ENCODE measurements around the gene WNK2. TPM values are rescaled to one million over a fixed set of nuclear protein-coding genes. Genes with fewer than 3 reads are reported as not detected.
"Not testable (repeated sequence)": the region's sequence is repeated elsewhere in the genome, so short reads cannot be mapped to it uniquely, and the experiment has no call there.

WNK2 gene
- total RNA-seq, 2 donors from 2014 or later = 34.8 to 39.5 TPM

DNA sequence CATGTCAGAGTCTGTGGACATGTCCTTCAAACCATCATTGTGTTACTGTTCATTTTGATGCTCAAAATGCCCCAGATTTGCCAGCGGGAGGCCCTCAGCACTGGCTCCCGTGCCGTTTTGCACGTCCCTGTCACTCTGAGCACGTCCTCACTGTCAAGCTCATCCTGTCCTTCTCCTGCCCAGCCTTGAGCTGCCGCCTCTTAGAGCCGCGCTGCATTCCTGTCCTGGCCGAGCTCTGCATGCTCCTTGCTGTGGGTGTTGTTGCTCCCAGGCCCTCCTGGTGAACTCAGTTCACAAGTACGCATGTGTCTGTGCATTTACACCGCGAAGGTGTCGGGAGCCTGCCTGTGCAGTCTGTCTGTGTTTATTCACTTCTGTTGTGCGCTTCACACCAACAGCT lies 62.2 kb downstream of the WNK2 start:
- DNase-seq (ENCODE audit: low spot score) = no peak
- intact Hi-C loops (cut with DNase I) = no loop called here

DNA sequence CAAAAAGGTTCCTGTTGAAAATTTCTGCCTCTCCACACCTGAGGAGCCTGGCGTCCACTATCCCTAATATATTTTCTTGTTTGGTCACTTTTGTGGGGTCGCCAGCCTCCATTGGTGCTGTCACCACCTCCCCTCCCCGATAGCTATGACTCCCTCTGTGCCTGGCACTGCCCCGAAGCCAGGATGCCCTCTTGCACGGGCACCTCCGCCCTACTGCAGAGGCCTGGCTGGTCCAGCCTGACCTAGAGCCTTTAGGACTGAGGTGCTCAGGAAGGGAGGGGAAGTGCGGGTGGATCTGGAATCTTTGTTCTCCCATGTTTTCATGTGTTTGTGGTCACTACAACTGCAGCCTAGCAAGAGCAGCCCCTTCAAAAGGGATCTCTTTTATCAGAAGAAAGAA lies 62.6 kb downstream of the WNK2 start:
- intact Hi-C loops (cut with DNase I) = no loop called here

DNA sequence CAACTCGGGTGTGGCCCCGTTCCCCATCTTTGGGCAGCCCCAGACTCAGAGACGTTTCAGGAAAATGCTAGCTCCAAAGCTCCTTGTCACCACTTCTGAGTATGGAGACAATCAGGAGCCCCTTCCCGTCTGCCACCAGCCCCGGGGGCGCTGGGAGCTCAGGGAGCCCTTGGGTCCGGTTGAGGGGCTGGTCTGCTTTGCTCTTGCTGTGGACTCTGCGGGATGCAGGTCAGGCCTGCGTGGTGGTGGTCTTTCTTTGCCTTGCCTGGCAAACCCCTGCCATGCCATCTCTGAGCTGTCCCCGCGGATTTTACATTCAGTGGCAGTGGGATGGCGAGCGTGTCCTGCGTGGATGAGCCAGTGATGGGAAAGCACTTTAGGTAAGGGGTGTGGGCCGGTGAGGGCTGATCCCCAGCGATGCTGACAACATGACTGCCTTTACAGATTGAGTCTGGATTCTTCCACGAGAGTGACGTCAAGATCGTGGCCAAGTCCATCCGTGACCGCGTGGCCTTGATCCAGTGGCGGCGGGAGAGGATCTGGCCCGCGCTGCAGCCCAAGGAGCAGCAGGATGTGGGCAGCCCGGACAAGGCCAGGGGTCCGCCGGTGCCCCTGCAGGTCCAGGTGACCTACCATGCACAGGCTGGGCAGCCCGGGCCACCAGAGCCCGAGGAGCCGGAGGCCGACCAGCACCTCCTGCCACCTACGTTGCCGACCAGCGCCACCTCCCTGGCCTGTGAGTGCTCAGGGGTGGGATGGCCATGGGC lies 63.3 kb downstream of the WNK2 start:
- intact Hi-C loops (cut with DNase I) = no loop called here
- no peak for DNase-seq (ENCODE audit: low spot score)

More for the DNA sequence above, 62.6 kb downstream of the WNK2 start:
- no peak for DNase-seq (ENCODE audit: low spot score)

DNA sequence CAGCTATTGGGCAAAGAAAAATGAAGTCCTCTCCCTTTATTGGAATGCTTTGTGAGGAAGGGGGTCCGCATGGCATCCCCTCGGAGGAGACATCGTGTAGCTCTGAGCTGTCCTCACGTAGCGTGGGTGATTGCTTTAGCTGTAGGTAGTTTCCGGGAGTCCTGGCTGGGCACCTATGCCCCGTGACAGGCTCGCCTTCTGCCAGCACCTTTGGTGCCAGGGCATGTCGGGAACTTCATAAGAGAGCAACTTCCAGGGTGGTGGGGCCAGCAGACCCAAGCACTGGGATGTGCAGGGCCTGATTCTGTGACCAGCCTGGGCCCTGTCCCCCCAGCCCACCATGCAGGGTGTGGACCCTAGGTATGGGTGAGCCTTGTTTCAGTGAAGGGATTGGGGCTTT lies 64.0 kb downstream of the WNK2 start:
- no peak for DNase-seq (ENCODE audit: low spot score)
- intact Hi-C loops (cut with DNase I) = no loop called here

DNA sequence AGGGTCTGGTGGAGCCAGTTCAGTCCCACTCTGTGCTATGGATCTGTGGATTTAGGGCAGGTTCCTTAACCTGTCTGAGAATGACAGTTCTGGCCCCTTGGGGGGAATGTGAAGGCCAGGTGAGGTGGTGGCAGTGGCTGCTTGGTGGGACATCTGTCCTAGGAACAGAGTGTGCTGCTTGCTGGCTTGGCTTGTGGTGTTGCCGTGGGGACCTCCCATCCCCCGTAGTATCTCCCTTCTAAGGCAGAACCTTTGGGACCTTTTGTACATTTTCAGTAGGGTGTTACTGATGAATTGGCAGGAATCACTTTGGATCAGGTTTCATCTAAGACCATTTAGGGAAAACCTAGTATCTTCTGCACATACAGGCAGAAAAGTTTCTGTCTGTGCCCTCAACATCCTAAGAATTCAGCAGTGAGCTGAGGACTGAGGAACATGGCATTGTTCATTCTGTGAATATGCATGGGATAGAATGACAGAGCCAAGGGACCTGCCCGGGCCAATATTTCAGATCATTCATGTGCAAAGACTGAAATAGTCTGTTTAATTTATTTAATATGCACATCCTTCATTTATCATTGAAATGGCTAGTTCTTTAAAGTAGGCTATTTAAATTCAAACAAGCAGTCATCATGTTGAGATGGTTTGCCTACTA lies 64.6 kb downstream of the WNK2 start:
- intact Hi-C loops (cut with DNase I) = no loop called here
- no peak for DNase-seq (ENCODE audit: low spot score)

DNA sequence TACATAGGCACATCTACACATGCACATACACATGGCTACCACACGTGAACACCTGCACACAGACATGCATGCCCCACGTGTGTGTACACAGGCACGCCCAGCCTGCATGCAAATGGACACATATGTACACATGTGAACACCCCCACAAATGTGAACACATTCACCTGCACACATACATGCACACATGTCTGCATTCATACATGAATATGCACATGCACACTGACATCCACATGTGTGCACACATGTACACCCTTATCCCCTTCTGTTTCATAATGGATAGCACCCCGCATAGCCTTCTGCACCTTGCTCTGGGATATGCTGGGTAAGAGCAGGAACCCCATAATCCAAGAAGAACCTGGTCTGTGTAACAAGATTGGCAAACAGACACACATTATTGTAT lies 66.2 kb downstream of the WNK2 start:
- intact Hi-C loops (cut with DNase I) = no loop called here
- DNase-seq (ENCODE audit: low spot score) = no peak

DNA sequence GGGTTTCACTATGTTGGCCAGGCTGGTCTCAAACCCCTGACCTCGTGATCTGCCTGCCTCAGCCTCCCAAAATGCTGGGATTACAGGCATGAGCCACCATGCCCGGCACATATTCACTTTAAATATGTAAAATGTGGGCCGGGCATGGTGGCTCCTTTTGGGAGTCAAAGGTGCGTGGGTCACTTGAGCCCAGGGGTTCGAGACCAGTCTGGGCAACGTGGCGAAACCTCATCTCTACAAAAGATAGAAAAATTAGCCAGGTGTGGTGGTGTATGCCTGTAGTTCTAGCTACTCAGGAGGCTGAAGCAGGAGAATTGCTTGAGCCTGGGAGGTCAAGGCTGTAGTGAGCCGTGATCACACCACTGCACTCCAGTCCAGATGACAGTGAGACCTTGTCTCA lies 67.4 kb downstream of the WNK2 start:
- intact Hi-C loops (cut with DNase I) = not testable (repeated sequence)
- peak; percentile 19 for DNase-seq (ENCODE audit: low spot score)

DNA sequence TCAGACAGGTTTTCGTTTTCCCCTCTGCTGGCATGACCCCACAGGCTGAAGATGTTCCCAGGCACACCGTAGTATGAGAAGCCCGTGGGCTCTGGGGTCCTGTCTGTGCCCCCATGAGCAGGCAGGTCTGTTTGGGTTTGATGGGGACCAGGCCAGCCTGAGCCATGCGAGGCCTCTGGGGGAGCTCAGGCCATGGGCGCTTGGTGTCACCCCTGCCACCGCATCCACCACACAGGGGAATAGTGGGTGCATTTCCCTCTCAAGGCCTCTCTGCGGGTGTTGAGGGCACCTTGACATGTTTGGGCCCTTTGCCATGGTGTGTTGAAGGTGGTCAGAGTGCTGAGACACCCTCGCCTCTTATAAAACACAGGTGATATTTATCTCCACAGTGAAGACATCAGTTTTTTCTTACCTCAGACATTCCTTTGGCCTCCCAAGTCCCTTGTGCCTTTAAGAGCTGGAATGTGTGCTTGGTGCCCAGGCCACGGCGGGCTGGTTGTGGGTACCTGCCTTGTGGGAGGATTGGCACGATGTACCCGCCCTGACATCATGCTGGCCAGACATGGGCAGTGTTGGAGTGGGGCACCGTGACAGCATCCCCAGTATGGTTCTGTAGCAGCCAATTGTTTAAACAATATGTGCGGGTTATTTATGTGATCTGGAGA lies 68.3 kb downstream of the WNK2 start:
- intact Hi-C loops (cut with DNase I) = no loop called here

DNA sequence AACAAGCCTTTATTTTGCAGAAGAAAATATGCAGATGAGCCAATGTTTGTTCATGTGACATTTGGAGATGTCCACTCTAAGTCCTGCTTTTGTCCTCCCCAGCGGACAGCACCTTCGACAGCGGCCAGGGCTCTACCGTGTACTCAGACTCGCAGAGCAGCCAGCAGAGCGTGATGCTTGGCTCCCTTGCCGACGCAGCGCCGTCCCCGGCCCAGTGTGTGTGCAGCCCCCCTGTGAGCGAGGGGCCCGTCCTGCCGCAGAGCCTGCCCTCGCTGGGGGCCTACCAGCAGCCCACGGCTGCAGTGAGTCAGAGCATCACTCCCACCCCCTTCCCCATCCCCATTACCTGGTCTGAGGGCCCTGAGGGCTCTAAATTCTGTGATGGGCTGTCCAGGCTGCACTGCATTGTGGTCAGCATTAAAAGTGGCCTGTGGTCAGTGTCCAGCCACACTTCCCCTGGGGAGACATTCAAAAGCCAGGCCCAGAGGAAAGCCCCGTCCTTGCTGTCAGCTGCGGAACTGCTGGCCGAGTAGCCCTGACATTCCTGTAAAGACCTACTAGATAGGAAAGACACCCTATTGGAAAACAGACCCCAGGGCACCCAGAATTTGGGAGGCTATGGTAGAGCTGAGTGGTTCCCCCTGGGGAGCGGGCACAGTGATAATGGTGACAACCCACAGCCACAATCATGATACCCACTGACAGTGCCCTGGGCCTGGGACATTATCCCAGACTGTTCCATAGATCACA lies 69.0 kb downstream of the WNK2 start:
- intact Hi-C loops (cut with DNase I) = no loop called here
- peak; percentile 60 for DNase-seq (ENCODE audit: low spot score)

More for the DNA sequence above, 68.3 kb downstream of the WNK2 start:
- peak; percentile 53 for DNase-seq (ENCODE audit: low spot score)

DNA sequence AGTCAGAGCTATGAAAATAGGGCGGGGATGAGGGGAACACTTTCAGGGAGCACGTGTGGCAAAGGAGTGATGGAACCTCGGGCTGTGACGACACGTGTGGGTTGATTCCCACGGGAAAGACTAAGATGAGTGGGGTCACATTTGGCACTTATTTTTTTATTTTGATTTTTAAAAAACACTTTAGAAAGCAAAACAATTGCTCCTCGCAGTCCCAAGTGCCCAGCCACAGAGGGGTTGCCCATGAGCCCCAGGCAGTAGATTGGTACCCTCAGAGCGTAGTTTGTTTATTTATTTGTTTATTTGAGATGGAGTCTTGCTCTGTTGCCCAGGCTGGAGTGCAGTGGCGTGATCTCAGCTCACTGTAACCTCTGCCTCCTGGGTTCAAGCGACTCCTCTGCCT lies 69.7 kb downstream of the WNK2 start:
- no peak for DNase-seq (ENCODE audit: low spot score)
- intact Hi-C loops (cut with DNase I) = no loop called here

DNA sequence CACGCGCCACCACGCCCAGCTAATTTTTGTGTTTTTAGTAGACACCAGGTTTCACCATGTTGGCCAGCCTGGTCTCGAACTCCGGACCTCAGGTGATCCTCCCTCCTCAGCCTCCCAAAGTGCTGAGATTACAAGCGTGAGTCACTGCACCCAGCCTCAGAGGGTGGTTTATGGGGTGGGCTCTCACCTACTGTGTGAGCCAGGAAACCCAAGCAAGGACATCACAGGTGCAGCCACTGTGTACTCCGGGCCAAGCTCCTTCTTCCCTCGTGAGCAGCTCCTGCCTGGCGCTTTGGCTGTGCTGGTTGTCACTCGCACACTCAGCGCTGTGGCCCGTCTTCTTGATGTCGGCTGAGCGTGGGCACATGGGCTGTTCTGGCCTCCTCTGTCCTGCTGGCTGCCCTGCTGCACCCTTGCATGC lies 70.1 kb downstream of the WNK2 start:
- peak; percentile 60 for DNase-seq (ENCODE audit: low spot score)
- intact Hi-C loops (cut with DNase I) = no loop called here

DNA sequence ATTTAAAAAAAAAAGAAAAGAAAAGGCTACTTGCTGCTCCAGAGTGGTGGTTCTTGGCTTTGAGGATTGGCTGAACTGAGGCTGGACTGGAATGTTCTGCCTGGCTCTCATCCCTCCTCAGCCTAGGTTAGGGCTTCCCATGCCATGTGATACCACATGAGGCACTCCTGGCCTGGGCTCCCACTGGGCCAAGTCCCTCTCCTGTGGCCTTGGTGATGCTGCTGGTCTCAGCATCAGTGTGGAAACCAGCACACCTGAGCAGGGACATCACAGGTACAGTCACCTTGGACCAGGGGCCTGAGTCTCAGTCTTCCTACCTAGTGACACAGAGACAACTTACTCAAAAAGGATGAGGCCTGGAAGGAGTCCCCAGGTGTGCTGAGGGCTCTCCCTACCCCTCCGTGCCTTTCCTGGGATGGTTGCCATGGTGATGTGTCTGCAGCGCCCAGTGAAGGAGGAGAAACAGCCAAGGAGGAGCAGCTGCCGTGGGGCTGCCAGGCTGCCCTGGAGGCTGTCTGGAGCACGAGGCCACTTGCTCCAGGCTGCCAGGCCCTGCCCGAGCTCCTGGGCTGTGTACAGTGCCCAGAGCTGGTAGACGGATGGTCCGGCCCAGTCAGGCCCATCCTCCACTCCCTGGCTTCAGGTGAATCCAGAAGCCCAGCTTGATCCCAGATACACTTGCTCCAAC lies 71.0 kb downstream of the WNK2 start:
- peak; percentile 59 for DNase-seq (ENCODE audit: low spot score)
- intact Hi-C loops (cut with DNase I) = no loop called here

DNA sequence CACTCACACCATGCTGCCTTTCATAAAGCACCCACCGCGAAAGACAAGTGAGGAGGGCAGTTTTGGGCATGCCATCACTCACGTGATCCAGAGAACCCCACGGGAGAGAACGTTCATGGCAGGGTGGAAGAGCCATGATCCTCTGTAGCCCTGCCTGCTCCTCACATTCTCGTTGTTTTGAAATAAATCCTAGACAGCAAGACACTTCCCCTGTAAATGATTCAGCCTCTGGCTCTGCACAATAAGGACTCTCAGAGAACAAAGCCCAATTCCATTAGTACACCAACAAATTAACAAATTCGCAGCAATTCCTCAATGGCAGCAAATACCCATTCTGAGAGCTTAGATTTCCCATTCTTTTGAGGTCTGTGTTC lies 71.5 kb downstream of the WNK2 start:
- intact Hi-C loops (cut with DNase I) = no loop called here
- no peak for DNase-seq (ENCODE audit: low spot score)

DNA sequence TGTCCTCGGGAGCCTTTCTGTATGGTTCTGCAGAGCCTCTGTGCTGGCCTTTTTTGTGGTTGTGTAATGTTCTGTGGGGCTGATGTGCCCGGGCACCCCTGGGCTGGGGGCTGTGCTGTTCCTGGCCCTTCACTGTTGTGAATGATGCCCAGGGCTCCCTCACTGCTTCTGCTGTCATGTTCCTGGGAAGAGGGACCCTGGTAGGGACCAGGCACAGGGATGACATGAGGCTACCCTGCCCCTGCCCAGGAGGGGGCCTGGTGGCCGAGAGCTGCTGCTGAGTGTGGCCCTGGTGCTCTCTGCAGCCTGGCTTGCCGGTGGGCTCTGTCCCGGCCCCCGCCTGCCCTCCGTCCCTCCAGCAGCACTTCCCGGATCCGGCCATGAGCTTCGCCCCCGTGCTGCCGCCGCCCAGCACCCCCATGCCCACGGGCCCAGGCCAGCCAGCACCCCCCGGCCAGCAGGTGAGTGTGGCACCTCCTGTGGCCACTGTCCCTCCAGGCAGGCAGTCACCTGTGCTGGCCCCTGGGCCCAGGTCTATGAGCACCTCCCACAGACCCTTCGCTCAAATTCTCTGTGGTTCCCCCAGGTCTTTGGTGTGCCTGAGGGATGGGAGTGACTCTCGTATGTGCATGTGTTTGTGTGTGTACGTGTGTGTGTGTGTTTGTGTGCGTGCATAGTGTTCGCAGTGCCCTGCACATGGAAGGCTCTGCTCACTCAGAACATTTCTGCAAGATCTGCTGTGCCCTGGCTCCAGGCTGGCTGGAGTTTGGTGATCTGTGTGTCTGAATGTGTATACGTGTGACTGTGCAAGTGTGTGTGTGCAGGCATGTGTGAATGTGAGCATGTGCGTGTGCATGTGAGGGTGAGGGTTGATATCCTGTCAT lies 72.3 kb downstream of the WNK2 start:
- intact Hi-C loops (cut with DNase I) = no loop called here
- DNase-seq (ENCODE audit: low spot score) = peak; percentile 76

DNA sequence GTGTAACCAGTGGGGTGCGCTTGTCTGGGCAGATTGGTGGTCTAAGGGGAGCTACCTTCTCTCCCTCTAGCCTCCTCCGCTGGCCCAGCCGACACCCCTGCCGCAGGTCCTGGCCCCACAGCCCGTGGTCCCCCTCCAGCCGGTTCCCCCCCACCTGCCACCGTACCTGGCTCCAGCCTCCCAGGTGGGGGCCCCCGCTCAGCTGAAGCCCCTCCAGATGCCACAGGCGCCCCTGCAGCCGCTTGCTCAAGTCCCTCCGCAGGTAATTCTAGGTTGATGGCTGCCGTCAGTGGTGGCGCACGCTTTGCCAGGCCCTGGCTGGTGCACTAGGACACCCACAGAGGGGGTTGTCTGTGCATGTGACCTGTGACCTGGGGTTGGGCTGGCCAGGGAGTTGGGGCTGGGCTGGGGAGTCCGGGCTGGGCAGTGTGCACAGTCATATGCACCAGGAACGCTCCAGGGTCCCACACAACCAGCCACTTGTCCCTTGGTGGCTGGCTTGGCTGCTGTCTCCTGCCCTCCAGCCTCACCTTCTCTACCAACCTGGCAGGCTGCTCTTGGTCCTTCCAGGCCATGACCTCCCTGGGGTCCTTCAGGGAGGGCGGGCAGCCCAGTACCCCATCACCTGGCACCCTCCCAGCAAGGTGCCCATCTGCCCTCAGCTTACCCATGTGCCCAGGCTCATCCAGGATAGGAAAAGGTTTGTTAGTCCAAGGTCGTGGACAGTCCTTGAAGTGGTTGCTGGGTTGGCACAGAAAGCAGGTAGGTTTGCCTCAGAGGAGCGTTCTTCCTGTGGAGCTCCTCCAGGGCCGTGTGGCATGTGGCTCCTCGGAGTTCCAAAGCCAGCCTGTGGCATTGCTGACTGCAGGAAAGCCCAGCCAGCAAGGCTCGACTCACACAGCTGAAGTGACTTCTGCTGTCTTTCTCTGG lies 73.2 kb downstream of the WNK2 start:
- DNase-seq (ENCODE audit: low spot score) = no peak
- intact Hi-C loops (cut with DNase I) = no loop called here

DNA sequence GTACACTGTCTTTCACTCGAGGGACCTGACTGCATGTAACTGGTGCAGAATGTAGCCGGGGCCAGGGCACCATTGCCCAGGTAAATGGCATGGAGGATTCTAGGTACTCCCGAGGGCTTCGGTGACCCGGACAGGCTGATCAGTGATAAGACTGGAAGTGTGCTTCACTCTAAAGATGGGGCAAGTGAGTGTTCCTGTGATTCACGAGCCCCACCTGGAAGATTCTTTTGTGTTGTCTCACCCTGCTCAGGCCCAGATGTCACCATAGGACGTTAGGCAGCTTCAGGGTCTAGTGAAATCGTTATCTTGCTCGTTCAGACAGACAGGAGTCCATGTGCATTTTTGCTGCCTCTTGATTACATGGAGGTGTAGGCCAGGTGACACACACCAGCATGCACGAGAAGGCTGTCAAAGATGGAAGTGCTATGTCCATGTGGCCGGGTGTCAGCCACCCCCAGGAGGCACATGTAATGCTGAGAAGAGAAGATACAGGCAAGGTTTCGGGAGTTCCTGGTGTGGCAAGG lies 73.9 kb downstream of the WNK2 start:
- intact Hi-C loops (cut with DNase I) = no loop called here
- peak; percentile 3 for DNase-seq (ENCODE audit: low spot score)

DNA sequence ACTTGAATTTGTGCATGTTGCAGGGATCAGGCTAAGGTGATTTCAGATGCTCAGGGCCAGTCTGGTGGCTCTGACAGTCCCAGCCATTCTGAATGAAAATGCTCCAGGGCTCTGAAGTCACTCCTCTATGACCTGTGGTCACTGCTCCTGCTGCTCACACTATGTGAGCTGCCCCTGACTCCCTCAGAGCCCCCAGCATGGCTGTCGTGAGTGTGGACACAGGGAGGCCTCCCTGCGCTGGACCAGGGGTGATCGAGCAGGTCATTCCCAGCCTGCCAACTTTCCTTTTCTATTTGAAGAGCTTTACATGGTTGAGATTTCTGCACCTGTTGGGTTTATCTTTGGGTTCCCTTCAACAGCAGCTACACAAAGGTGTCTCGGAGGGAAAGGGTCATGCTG lies 74.5 kb downstream of the WNK2 start:
- intact Hi-C loops (cut with DNase I) = no loop called here
- peak; percentile 62 for DNase-seq (ENCODE audit: low spot score)
